ENCODE measurements around the gene CEPT1. TPM values are rescaled to one million over a fixed set of nuclear protein-coding genes. Genes with fewer than 3 reads are reported as not detected.

CEPT1 gene
- total and polyA plus RNA-seq, 10 donors, result 61.1 to 140 (median 95.2) TPM

GRCh38 chr1:111221276-111221632, 81.2 kb downstream of the CEPT1 start:
- peak overlapping the region; percentile 63 to 88 (median 84) for H3K27ac ChIP-seq
- TF ChIP-seq POLR2A (IDR thresholded peaks at IDR 0.05) (no peak), POLR2AphosphoS5 (IDR thresholded peaks at IDR 0.05) (no peak)
- no peak for DNase-seq
- no peaks in the 10 kb centered on the region for H3K9me3 ChIP-seq
- peaks cover 53 to 100% (median 92%) of the 10 kb centered on the region in 6 donors for H3K4me1 ChIP-seq
- H3K27me3 ChIP-seq (replicated peaks in 1 of 7), result no peaks in the 10 kb centered on the region
- 43 to 59% (median 53%) methylated on average over 2 of the region's 2 CpGs for WGBS, 5 donors
- peak overlapping the region in 2 of 8 donors; percentile 6 to 55 for H3K4me3 ChIP-seq
- intact Hi-C loops (cut with DNase I; ENCODE audit: low total_unique reads), result loop anchor here (10.0 kb wide), 1 partner anchor 114 kb away; no protein-coding TSS in a partner anchor
- H3K36me3 ChIP-seq, result no peaks in the 10 kb centered on the region

DNA sequence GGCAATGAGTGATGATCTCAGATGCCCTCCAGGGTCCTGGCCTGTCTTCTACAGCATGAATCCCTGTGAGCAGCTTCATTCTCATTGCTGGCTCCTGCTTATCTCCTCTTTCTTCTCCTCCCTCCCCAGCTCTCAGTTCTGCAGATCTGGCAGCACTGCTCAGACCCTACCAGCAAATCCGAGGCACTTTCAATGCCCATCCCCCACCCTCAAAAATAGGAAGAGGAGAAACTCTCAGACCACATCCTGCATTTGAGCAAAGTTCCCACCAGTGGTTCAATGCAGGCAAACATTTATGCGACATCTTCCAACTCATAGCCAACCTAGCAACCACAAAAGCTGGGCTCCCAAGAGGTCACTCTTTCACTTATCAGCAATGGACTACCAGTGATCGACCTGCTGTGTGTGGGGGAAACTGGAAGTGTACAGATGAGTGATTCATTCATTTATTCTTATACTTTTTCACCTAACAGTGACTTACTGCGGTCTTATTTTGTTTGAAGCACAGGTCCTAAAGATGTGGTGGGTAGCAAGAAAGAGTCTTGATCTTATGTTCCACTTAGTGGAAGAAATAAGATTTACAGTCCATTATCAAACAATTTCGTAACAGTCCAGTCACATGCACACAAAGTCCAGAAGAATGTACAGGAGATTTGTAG, 81.7 kb downstream of the CEPT1 start:
- Histone ChIP-seq H3K27me3 (replicated peaks in 1 of 7) (no peaks in the 10 kb centered on the region), H3K4me3 (peak overlapping the region in 5 of 8 donors; percentile 3 to 55 (median 15)), H3K4me1 (peaks cover 52 to 100% (median 89%) of the 10 kb centered on the region in 6 donors), H3K9me3 (no peaks in the 10 kb centered on the region), H3K27ac (peak overlapping the region; percentile 63 to 88 (median 84)), H3K36me3 (no peaks in the 10 kb centered on the region)
- 24 to 32% (median 29%) methylated on average over 5 of the region's 5 CpGs for WGBS, 5 donors
- TF ChIP-seq, protein P1, sequence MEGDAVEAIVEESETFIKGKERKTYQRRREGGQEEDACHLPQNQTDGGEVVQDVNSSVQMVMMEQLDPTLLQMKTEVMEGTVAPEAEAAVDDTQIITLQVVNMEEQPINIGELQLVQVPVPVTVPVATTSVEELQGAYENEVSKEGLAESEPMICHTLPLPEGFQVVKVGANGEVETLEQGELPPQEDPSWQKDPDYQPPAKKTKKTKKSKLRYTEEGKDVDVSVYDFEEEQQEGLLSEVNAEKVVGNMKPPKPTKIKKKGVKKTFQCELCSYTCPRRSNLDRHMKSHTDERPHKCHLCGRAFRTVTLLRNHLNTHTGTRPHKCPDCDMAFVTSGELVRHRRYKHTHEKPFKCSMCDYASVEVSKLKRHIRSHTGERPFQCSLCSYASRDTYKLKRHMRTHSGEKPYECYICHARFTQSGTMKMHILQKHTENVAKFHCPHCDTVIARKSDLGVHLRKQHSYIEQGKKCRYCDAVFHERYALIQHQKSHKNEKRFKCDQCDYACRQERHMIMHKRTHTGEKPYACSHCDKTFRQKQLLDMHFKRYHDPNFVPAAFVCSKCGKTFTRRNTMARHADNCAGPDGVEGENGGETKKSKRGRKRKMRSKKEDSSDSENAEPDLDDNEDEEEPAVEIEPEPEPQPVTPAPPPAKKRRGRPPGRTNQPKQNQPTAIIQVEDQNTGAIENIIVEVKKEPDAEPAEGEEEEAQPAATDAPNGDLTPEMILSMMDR (IDR thresholded peaks at IDR 0.05 in 8 of 11, conservative IDR thresholded peaks at IDR 0.05 in 3 of 11), result peak in 2 of 11 experiments; percentile 8 to 11
- peak in 1 of 3 donors; percentile 3 for TF ChIP-seq POLR2A (IDR thresholded peaks at IDR 0.05)
- peak in 2 of 3 donors; percentile 26 to 84 for TF ChIP-seq POLR2AphosphoS5 (IDR thresholded peaks at IDR 0.05)
- DNase-seq, result no peak
- intact Hi-C loops (cut with DNase I; ENCODE audit: low total_unique reads), result loop anchor here (10.0 kb wide), 1 partner anchor 113 kb away; no protein-coding TSS in a partner anchor

DNA sequence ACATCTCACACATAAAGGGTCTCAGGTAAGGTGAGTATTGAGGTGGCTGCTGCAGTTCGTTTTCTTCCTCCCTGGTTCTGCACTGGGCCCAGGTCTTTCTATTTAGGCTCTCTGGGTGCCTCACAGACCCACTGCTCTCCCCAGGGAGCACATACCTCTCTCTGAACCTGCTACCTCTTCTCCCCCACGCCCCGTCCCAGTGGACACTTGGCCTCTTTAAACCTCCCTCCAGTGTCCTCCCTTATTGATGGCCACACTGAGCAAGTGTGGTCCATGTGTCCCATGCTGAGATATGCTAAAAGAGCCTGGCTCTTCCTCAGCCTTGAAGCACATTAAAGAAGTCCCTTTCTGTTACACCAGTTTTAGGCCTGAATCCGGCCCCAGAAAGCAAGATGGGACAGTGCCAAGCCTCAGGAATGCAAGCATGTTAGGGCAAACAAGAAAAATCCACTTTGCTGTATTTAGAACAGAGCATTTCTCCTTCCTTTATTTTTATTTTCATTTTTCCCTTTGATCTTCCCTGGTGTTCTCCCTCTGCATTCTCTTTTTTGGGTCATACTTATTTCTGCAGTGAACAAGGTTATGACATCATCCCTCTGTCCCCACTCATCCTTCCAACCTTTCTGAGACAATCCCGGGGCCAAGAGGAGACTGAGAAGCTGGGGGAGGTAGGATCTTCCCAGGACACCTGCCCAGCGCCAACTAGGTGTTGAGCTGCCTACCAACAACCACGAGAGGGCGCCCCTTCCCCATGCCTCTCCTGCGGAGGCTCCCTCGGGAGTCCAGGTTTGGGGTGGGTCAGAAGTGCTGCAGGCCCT, 82.5 kb downstream of the CEPT1 start:
- TF ChIP-seq POLR2A (IDR thresholded peaks at IDR 0.05) (no peak), POLR2AphosphoS5 (IDR thresholded peaks at IDR 0.05) (peak in 2 of 3 donors; percentile 52 to 62)
- TF ChIP-seq, protein P1 (IDR thresholded peaks at IDR 0.05 in 8 of 11, conservative IDR thresholded peaks at IDR 0.05 in 3 of 11), result peak; percentile 59 to 94 (median 91)
- WGBS, 5 donors, result 20 to 26% (median 24%) methylated on average over 10 of the region's 10 CpGs
- intact Hi-C loops (cut with DNase I; ENCODE audit: low total_unique reads), result loop anchor here (10.0 kb wide), 1 partner anchor 112 kb away; no protein-coding TSS in a partner anchor
- Histone ChIP-seq H3K4me3 (peak overlapping the region in 3 of 8 donors; percentile 3 to 55 (median 15)), H3K36me3 (no peaks in the 10 kb centered on the region), H3K4me1 (peaks cover 49 to 100% (median 89%) of the 10 kb centered on the region in 6 donors), H3K27ac (peak overlapping the region; percentile 63 to 88 (median 84)), H3K9me3 (no peaks in the 10 kb centered on the region), H3K27me3 (replicated peaks in 1 of 7) (no peaks in the 10 kb centered on the region)
- peak; percentile 94 for DNase-seq

- TF ChIP-seq POLR2AphosphoS5 (IDR thresholded peaks at IDR 0.05) (no peak), POLR2A (IDR thresholded peaks at IDR 0.05) (no peak)
- TF ChIP-seq, protein P1 (IDR thresholded peaks at IDR 0.05 in 8 of 11, conservative IDR thresholded peaks at IDR 0.05 in 3 of 11), result peak in 3 of 11 experiments; percentile 7 to 27 (median 16)
These were observed 83.2 kb downstream of the CEPT1 start for GRCh38 chr1:111223126-111223685.

More at GRCh38 chr1:111223126-111223685, 83.2 kb downstream of the CEPT1 start:
- Histone ChIP-seq H3K27ac (peak overlapping the region; percentile 63 to 88 (median 84)), H3K27me3 (replicated peaks in 1 of 7) (no peaks in the 10 kb centered on the region), H3K4me1 (peaks cover 43 to 100% (median 86%) of the 10 kb centered on the region in 6 donors), H3K36me3 (no peaks in the 10 kb centered on the region), H3K4me3 (peak overlapping the region in 1 of 8 donors; percentile 55), H3K9me3 (no peaks in the 10 kb centered on the region)
- WGBS, 5 donors, result 73 to 80% (median 76%) methylated on average over 6 of the region's 6 CpGs
- intact Hi-C loops (cut with DNase I; ENCODE audit: low total_unique reads), result loop anchor here (10.0 kb wide), 1 partner anchor 112 kb away; no protein-coding TSS in a partner anchor
- no peak for DNase-seq
